ENCODE results near the gene GNA15.

Gene GNA15

GRCh38 chr19:3120611-3121276 lies 15.1 kb upstream of the GNA15 start:
- FAIRE-seq: no peak
- no peak for DNase-seq (ENCODE audit: insufficient read length, low spot score)

DNA sequence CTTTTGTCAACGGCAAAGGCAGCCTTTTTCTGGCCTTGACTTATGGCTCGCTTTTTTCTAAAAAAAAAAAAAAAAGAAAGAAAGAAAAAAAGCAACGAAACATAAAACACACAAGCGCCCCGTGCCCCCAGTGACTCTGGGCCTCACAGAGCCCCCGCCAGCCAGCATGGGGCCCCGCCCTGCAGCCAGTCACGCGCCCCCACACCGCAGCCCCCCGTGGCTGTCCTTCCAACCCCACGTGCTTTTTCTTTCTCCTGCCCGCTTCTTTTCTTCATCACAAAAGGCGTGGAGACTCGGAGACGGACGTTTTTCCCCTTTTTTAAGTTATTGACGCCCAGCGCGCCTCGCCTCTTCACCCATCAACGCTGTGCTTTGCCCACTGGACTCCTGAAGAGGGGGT lies 14.4 kb upstream of the GNA15 start:
- no peak for DNase-seq (ENCODE audit: insufficient read length, low spot score)
- FAIRE-seq: no peak

GRCh38 chr19:3121821-3122511 lies 13.9 kb upstream of the GNA15 start:
- no peak for FAIRE-seq
- no peak for DNase-seq (ENCODE audit: insufficient read length, low spot score)

DNA sequence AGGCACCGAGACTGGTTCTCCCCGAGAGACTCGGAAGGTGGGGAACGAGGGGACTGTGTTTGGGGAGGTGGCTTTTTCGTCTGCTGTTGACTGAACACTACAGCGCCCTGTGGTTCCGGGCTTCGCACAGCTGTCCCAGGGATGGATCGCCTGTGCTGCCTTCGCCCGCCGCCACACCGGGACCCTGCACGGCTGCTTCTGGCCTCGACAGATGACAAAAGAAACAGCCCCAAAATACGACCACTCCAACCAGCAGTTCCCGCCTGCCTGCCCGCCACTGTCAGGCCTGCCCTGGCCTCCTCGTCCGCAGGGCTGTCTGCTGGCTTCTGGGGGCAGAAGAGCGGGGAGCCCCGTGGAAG lies 13.3 kb upstream of the GNA15 start:
- DNase-seq (ENCODE audit: insufficient read length, low spot score): no peak

DNA sequence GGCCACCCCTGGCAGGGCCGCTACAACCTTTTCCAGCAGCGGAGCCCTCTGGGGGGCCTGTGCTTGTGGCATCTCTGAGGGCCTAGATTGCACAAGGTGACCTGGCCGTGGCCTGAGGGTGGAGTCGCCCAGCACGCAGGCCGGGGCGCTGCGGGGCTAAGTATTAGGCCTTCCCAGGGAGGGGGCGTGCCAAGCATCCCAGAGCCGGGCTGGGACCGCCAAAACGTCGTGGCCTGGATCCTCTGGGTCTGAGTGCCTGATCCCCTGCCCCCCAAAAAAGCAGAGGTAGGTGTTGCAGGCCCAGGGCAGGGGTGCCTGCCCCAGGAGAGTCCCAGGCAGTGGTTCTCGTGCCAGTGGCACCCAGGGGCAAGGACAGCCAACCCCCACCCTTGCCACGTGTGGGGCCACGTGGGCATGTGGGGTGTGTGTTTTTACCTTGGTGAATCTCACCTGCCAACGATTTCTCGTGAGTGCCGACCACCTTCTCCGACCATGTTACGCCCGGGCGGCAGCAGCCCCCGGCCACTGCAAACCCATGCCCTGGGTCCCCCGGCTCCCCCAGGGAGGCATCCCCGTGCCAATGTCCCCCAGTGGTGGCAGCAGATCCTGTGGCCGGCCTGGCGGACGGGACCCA lies 12.6 kb upstream of the GNA15 start:
- no peak for FAIRE-seq
- DNase-seq (ENCODE audit: insufficient read length, low spot score): no peak

More for the DNA sequence above, 13.3 kb upstream of the GNA15 start:
- FAIRE-seq: no peak

DNA sequence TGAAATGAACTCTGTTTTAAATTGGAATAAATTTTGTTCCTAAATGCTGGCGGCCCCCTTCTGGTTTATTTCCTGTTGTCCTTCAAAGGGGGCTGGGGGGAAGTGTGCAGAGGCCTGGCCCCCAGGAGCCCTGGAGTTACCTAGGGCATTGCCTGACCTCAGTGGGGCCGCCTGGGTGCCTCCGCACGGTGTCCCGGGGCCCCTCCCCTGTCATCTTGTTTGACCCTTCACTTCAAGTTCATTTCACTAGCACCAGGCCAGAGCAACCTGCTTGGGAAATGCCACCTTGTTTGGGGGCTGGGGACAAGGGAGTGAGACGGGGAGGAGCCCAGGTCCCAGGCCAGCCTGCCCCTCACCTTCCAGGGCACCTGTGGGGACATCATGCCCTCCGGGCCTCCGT lies 11.9 kb upstream of the GNA15 start:
- FAIRE-seq: no peak
- no peak for DNase-seq (ENCODE audit: insufficient read length, low spot score)

DNA sequence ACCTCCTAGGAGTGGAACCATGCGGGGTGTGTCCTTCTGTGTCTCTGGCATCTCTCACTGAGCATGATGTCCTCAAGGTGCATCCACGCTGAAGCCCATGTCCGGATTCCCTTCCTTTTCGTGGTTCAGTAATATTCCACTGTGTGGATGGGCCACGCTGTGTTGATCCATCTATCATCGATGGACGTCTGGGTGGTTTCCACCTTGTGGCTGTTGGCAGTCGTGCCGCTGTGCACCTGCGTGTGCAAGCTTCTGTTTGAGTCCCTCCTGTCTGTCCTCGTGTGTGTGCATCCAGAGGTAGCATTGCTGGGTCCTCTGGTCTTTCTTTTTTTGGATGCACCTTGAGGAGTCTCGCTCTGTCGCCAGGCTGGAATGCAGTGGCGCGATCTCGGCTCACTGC lies 11.2 kb upstream of the GNA15 start:
- DNase-seq (ENCODE audit: insufficient read length, low spot score) (no peak), FAIRE-seq (no peak)

GRCh38 chr19:3125900-3126524 lies 9.8 kb upstream of the GNA15 start:
- FAIRE-seq: peak; percentile 52

GRCh38 chr19:3129112-3129511 lies 6.7 kb upstream of the GNA15 start:
- no peak for FAIRE-seq
- DNase-seq (ENCODE audit: insufficient read length, low spot score): no peak

More at GRCh38 chr19:3125900-3126524, 9.8 kb upstream of the GNA15 start:
- DNase-seq (ENCODE audit: insufficient read length, low spot score): peak; percentile 86

- DNase-seq (ENCODE audit: insufficient read length, low spot score) (no peak), FAIRE-seq (no peak)
Observed at GRCh38 chr19:3131168-3131567, 4.7 kb upstream of the GNA15 start.

GRCh38 chr19:3132971-3133792 lies 2.7 kb upstream of the GNA15 start:
- DNase-seq (ENCODE audit: insufficient read length, low spot score) (no peak), FAIRE-seq (peak; percentile 97)

GRCh38 chr19:3133793-3134116 lies 2.1 kb upstream of the GNA15 start:
- FAIRE-seq: no peak

GRCh38 chr19:3136684-3137055 lies 837 bp downstream of the GNA15 start:
- no peak for FAIRE-seq

More at GRCh38 chr19:3133793-3134116, 2.1 kb upstream of the GNA15 start:
- no peak for DNase-seq (ENCODE audit: insufficient read length, low spot score)

GRCh38 chr19:3137119-3137518 lies 1.3 kb downstream of the GNA15 start:
- DNase-seq (ENCODE audit: insufficient read length, low spot score): no peak
- FAIRE-seq: peak; percentile 11

More at GRCh38 chr19:3136684-3137055, 837 bp downstream of the GNA15 start:
- DNase-seq (ENCODE audit: insufficient read length, low spot score): no peak

GRCh38 chr19:3138268-3138667 lies 2.4 kb downstream of the GNA15 start:
- FAIRE-seq (no peak), DNase-seq (ENCODE audit: insufficient read length, low spot score) (no peak)

DNA sequence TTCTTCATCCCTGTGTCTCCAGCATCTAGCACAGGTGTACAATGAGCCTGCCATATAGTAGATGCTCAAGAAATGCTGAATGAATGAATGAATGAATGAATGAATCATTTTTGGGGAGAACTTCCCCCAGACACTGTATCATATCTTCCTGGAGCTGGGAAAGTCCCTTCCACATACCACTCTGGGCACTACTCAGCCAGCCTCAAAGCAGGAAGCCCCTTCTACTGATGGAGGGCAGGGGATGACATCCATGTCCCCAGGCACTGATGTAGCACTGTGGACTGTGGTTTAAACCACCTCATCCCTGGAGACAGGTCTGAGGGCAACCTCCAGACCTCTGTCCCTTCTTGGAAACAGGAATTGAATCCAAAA lies 4.8 kb downstream of the GNA15 start:
- DNase-seq (ENCODE audit: insufficient read length, low spot score) (no peak), FAIRE-seq (no peak)

GRCh38 chr19:3142292-3142670 lies 6.4 kb downstream of the GNA15 start:
- DNase-seq (ENCODE audit: insufficient read length, low spot score): no peak

DNA sequence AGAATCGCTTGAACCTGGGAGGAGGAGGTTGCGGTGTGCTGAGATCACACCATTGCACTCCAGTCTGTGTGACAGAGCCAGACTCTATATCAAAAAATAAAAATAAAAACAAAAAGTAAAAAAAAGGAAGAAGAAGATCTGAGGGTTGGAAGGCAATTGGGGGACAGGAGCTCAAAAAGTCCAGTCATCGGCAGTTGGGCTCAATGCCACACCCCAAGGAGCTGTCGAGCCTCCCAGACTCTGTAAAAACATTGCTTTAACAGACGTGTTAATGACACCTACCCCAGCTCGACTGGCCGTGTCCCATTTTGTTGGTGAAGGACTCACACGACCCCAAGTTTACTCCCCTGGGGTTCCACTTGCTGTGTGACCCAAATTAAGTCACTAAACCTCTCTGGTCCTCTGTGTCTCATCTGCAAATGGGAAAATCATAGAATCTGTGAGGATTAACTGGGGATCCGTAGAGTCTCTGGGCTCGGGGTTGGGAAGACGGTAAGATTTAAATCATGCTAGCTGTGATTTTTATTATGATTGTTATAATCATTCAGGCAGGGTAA lies 7.0 kb downstream of the GNA15 start:
- FAIRE-seq (no peak), DNase-seq (ENCODE audit: insufficient read length, low spot score) (no peak)

More at GRCh38 chr19:3142292-3142670, 6.4 kb downstream of the GNA15 start:
- peak; percentile 48 for FAIRE-seq

DNA sequence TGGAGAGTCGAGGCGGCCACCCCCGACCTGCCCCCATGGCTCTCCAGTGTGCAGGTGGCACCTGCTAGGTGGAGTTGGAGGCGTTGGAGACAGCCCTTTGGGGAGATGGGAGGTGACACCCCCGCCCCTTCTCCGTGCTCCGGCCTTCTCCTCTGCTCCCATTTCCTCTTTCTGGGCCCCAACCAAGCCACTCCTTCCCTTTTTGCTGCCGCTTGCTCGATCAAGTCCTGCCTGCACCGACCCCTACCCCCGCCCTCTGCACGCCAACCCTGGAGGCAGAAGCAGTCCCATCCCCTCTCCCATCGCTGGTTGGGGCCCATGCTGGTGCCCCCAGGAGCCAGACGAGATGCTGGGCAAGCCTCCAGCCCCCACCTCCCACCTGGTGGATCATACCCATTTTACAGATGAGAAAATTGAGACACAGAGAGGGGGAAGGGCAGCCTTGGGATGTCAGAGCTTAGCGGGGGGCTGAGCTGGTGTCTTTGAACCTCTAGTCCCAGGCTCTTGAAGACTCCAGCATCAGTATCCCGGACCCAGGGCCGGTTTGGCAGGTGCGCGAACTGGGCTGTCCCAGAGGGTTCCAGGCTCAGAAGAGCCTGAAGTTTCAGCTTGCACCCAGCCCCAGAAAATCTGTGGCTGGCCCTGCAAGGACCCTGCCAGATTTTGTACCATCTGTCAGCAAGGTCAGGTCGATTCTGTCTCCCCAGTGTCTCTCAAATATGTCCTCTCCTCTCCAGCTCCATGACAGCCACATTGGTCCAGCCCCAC lies 10.3 kb downstream of the GNA15 start:
- no peak for FAIRE-seq
- no peak for DNase-seq (ENCODE audit: insufficient read length, low spot score)

- FAIRE-seq (peak; percentile 64), DNase-seq (ENCODE audit: insufficient read length, low spot score) (no peak)
Observed at GRCh38 chr19:3146677-3147100, 10.9 kb downstream of the GNA15 start.

Measured in GM19239 (cell line).